H1 (cell line): ENCODE measurements around the gene DNAH10. TPM values are rescaled to one million over a fixed set of nuclear protein-coding genes. Genes with fewer than 3 reads are reported as not detected.

Experiments used
- CTCF ChIA-PET: fragments of 300-600 bp; sonication (Branson Sonifier 250); formaldehyde crosslinking; loops from one replicate; lab custom pipeline; 2021; ENCODE audit not compliant: partially characterized antibody; lab: Charles Lee
- POLR2A ChIA-PET: fragments of 300-600 bp; sonication (Branson Sonifier 250); formaldehyde crosslinking; loops from one replicate; lab custom pipeline; 2021; ENCODE audit warnings: inconsistent platforms; ENCODE audit not compliant: partially characterized antibody; lab: Charles Lee
- DNase-seq, 2 experiments: peaks; one replicate each; pipeline versions ENCODE4 v3.0.0 to v3.0.0-alpha.2; 2010 to 2022; ENCODE audit warnings: low spot score in 2 of 2, low read depth in 1 of 2, mixed read lengths in 1 of 2
- FAIRE-seq: peaks from 2 replicates; lab custom pipeline; 2011; peaks lifted over from hg19 to GRCh38; lab: Jason Lieb, UNC
- H2AFZ ChIP-seq: 2 replicates; pipeline ENCODE4 v1.8.1; 2012; ENCODE audit warnings: low read length, inconsistent platforms
- H2AK5ac ChIP-seq: 2 replicates; pipeline ENCODE4 v1.6.1; 2013; ENCODE audit warnings: low read depth, low read length
- H2BK120ac ChIP-seq: replicated peaks from 2 replicates; pipeline ENCODE3; 2013; ENCODE audit warnings: low read depth, low read length, inconsistent platforms
- H2BK12ac ChIP-seq: 2 replicates; pipeline ENCODE4 v1.6.1; 2013; ENCODE audit warnings: low read depth, low read length
- H2BK15ac ChIP-seq: 2 replicates; pipeline ENCODE4 v1.6.1; 2013; ENCODE audit warnings: low read length
- H2BK20ac ChIP-seq: 2 replicates; pipeline ENCODE4 v1.6.1; 2013; ENCODE audit warnings: low read length
- H2BK5ac ChIP-seq: 2 replicates; pipeline ENCODE4 v1.6.1; 2013; ENCODE audit warnings: low read depth, low read length
- H3K14ac ChIP-seq: 2 replicates; pipeline ENCODE4 v1.6.1; 2013; ENCODE audit warnings: inconsistent platforms; ENCODE audit not compliant: insufficient read length
- H3K18ac ChIP-seq: 2 replicates; pipeline ENCODE4 v1.6.1; 2013; ENCODE audit warnings: low read length; ENCODE audit errors: extremely low read depth
- H3K23ac ChIP-seq: 2 replicates; pipeline ENCODE4 v1.6.1; 2013; ENCODE audit warnings: inconsistent platforms; ENCODE audit not compliant: insufficient read length
- H3K23me2 ChIP-seq: 2 replicates; pipeline ENCODE4 v1.6.1; 2013; ENCODE audit warnings: low read depth, low read length
- H3K27ac ChIP-seq: 2 replicates; pipeline ENCODE4 v1.6.1; 2011; ENCODE audit warnings: low read depth, low read length, inconsistent platforms
- H3K27me3 ChIP-seq, 4 experiments: replicated peaks in 1 of 4; 1 replicate in 1 of 4; 2 replicates in 3 of 4; pipeline versions ENCODE4 v1.6.1 to v1.8.1; 2011 to 2013; ENCODE audit warnings: low read length in 3 of 4, mild to moderate bottlenecking in 3 of 4, inconsistent platforms in 2 of 4, mixed read lengths in 2 of 4, moderate library complexity in 1 of 4; ENCODE audit not compliant: control insufficient read depth in 3 of 4, insufficient read depth in 3 of 4; ENCODE audit errors: extremely low read depth in 1 of 4
- H3K36me3 ChIP-seq, 4 experiments: 2 replicates each; pipeline versions ENCODE4 v1.6.1 to v1.8.1; 2011 to 2013; ENCODE audit warnings: mild to moderate bottlenecking in 4 of 4, low read length in 3 of 4, moderate library complexity in 2 of 4, control low read depth in 1 of 4, inconsistent platforms in 1 of 4; ENCODE audit not compliant: insufficient read depth in 4 of 4, control insufficient read depth in 2 of 4
- H3K4ac ChIP-seq: replicated peaks from 2 replicates; pipeline ENCODE3; 2013; ENCODE audit warnings: low read length, low read depth, mixed read lengths, inconsistent platforms; ENCODE audit not compliant: insufficient read length
- H3K4me1 ChIP-seq, 4 experiments: replicated peaks in 1 of 4; 1 replicate in 1 of 4; 2 replicates in 3 of 4; pipeline versions ENCODE4 v1.6.1 to v1.8.1; 2011 to 2013; ENCODE audit warnings: low read length in 3 of 4, inconsistent platforms in 2 of 4, mixed read lengths in 1 of 4; ENCODE audit not compliant: insufficient read depth in 4 of 4, control insufficient read depth in 3 of 4
- H3K4me2 ChIP-seq, 2 experiments: 2 replicates each; pipeline versions ENCODE4 v1.6.1 to v1.8.1; 2011 to 2013; ENCODE audit warnings: low read depth in 2 of 2, low read length in 2 of 2, control low read depth in 1 of 2, inconsistent platforms in 1 of 2, mild to moderate bottlenecking in 1 of 2; ENCODE audit not compliant: insufficient read depth in 1 of 2
- H3K4me3 ChIP-seq, 4 experiments: fragments of 200-600, 300-600 bp in 1 of 4; sonication (generic), shearing (Covaris generic), sonication (Bioruptor Twin) in 1 of 4; 2 replicates each; pipeline versions ENCODE4 v1.5.1 to v1.8.1; 2011 to 2016; ENCODE audit warnings: low read length in 4 of 4, low read depth in 3 of 4, control low read depth in 2 of 4, inconsistent platforms in 2 of 4, mild to moderate bottlenecking in 2 of 4, mixed read lengths in 1 of 4, moderate library complexity in 1 of 4; ENCODE audit not compliant: insufficient read depth in 2 of 4; ENCODE audit errors: extremely low read depth in 1 of 4
- H3K56ac ChIP-seq: replicated peaks from 2 replicates; pipeline ENCODE3; 2013; ENCODE audit warnings: low read depth, mild to moderate bottlenecking, mixed read lengths, low read length, inconsistent platforms; ENCODE audit not compliant: insufficient read length
- H3K79me1 ChIP-seq: 2 replicates; pipeline ENCODE4 v1.6.1; 2013; ENCODE audit warnings: low read depth, low read length, control low read depth
- H3K79me2 ChIP-seq, 2 experiments: 2 replicates each; pipeline versions ENCODE4 v1.6.1 to v1.8.1; 2012 to 2013; ENCODE audit warnings: low read length in 2 of 2, mild to moderate bottlenecking in 2 of 2, inconsistent platforms in 1 of 2; ENCODE audit not compliant: insufficient read depth in 2 of 2, control insufficient read depth in 1 of 2
- H3K9ac ChIP-seq, 4 experiments: replicated peaks in 1 of 4; 1 replicate in 1 of 4; 2 replicates in 3 of 4; pipeline versions ENCODE4 v1.6.1 to v1.8.1; 2011 to 2013; ENCODE audit warnings: low read depth in 3 of 4, low read length in 3 of 4, control low read depth in 2 of 4, mild to moderate bottlenecking in 2 of 4, moderate library complexity in 2 of 4, inconsistent platforms in 1 of 4; ENCODE audit errors: extremely low read depth in 1 of 4
- H3K9me3 ChIP-seq, 2 experiments: 2 replicates each; pipeline versions ENCODE4 v1.6.1 to v1.8.1; 2012 to 2013; ENCODE audit warnings: mild to moderate bottlenecking in 2 of 2, moderate library complexity in 2 of 2, control low read depth in 1 of 2, inconsistent platforms in 1 of 2, low read depth in 1 of 2, low read length in 1 of 2, mixed read lengths in 1 of 2; ENCODE audit not compliant: insufficient read depth in 2 of 2
- H4K20me1 ChIP-seq, 2 experiments: replicated peaks in 1 of 2; 2 replicates each; pipeline versions ENCODE3 to v1.8.1; 2011 to 2013; ENCODE audit warnings: inconsistent platforms in 2 of 2, low read length in 2 of 2, mild to moderate bottlenecking in 1 of 2; ENCODE audit not compliant: insufficient read depth in 2 of 2, control insufficient read depth in 1 of 2
- H4K5ac ChIP-seq: 2 replicates; pipeline ENCODE4 v1.6.1; 2013; ENCODE audit warnings: low read length, low read depth, mixed read lengths, inconsistent platforms; ENCODE audit not compliant: insufficient read length
- H4K8ac ChIP-seq: 2 replicates; pipeline ENCODE4 v1.8.0; 2013; ENCODE audit warnings: mild to moderate bottlenecking, moderate library complexity, low read length, inconsistent platforms; ENCODE audit not compliant: insufficient read depth; ENCODE audit errors: extremely low read depth
- H4K91ac ChIP-seq: replicated peaks from 2 replicates; pipeline ENCODE3; 2013; ENCODE audit warnings: low read length, mixed read lengths, inconsistent platforms; ENCODE audit not compliant: insufficient read length
- EZH2 ChIP-seq: fragments of 200-600 bp; sonication (generic); IDR thresholded peaks from 2 replicates; pipeline ENCODE4 v1.7.1; 2012; ENCODE audit warnings: low read depth, mild to moderate bottlenecking, moderate library complexity, low read length, inconsistent platforms; ENCODE audit not compliant: severe bottlenecking
- RAD21 ChIP-seq, 2 experiments: IDR thresholded peaks in 1 of 2; conservative IDR thresholded peaks in 1 of 2; 2 replicates each; pipeline ENCODE4 v1.6.1; 2011; ENCODE audit warnings: low read depth in 2 of 2, low read length in 2 of 2, improper control_type of control experiment in 1 of 2, inconsistent platforms in 1 of 2, mild to moderate bottlenecking in 1 of 2, moderate library complexity in 1 of 2
- RFX5 ChIP-seq: IDR thresholded peaks from 2 replicates; pipeline ENCODE4 v1.6.1; 2011; ENCODE audit warnings: low read depth, low read length, improper control_type of control experiment, borderline replicate concordance
- SP1 ChIP-seq: IDR thresholded peaks from 2 replicates; pipeline ENCODE4 v1.6.1; 2011; ENCODE audit warnings: low read depth, low read length
- SUZ12 ChIP-seq: fragments of 200-600 bp; sonication (generic); IDR thresholded peaks from 2 replicates; pipeline ENCODE4 v1.6.1; 2012; ENCODE audit warnings: mild to moderate bottlenecking, inconsistent platforms, low read length, moderate library complexity, mixed read lengths
- WGBS, 2 experiments: shearing (Covaris generic) in 1 of 2; methylation state at CpG; one replicate each; pipeline versions ENCODE4 v1.1.6 to v1.1.7; 2013 to 2015; ENCODE audit warnings: low lambda C conversion rate in 2 of 2, mixed read lengths in 2 of 2, inconsistent platforms in 1 of 2, low coverage in 1 of 2, missing lambda C conversion rate in 1 of 2; ENCODE audit not compliant: insufficient replicate concordance in 2 of 2, insufficient coverage in 1 of 2, insufficient read length in 1 of 2; ENCODE audit errors: extremely low coverage in 1 of 2, missing lambda C conversion rate in 1 of 2; 5-methylcytosine and 5-hydroxymethylcytosine counted together
- polyA plus RNA-seq, 7 experiments: library from polyadenylated mRNA; depleted of rRNA in 3 of 7; stranded (reverse) in 5 of 7; unstranded in 2 of 7; fragments of >200 nt in 5 of 7; fragments of 200-250 nt in 2 of 7; gene quantifications; 1 replicate in 5 of 7; 2 replicates in 1 of 7; 4 replicates in 1 of 7; pipeline versions ENCODE4 v1.2.1 to v1.2.3, GENCODE V29; 2011 to 2013; ENCODE audit warnings: missing spikeins in 2 of 7, mixed read lengths in 2 of 7
- total RNA-seq: library from RNA; stranded (reverse); fragmentation: NEBNext Ultra II Directional; extraction: Animal tissue kit (Norgen Biotek cat#: 25700); gene quantifications from 2 replicates; pipeline ENCODE4 v1.2.1, GENCODE V29; 2021
- TF ChIP-seq, protein P1 (sequence below): IDR thresholded peaks from 2 replicates; pipeline ENCODE4 v1.6.1; 2012; ENCODE audit warnings: inconsistent platforms

Gene DNAH10
- total and polyA plus RNA-seq, 2 of the 8 experiments (the other 6 are each of a cell fraction or from before 2014, with no cell fraction given): 0.02 to 0.24 TPM

- 85% methylated on average over 3 of the region's 3 CpGs; no CpG with 5 or more reads in 1 of the 2 experiments for WGBS, 2 experiments
- no peak overlapping the region for H2BK20ac ChIP-seq
- TF ChIP-seq EZH2 (no peak), SP1 (no peak), SUZ12 (no peak), RFX5 (no peak), RAD21 (IDR thresholded peaks at IDR 0.05 in 1 of 2, conservative IDR thresholded peaks at IDR 0.05 in 1 of 2; ENCODE audit: low read depth in 2 of 2, low read length in 2 of 2) (no peak)
- TF ChIP-seq, protein P1, sequence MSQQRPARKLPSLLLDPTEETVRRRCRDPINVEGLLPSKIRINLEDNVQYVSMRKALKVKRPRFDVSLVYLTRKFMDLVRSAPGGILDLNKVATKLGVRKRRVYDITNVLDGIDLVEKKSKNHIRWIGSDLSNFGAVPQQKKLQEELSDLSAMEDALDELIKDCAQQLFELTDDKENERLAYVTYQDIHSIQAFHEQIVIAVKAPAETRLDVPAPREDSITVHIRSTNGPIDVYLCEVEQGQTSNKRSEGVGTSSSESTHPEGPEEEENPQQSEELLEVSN: no peak
- TF ChIP-seq, all 59 proteins: peak for 0
These were observed 87.4 kb downstream of the DNAH10 start for GRCh38 chr12:123849517-123849916.

More at GRCh38 chr12:123849517-123849916, 87.4 kb downstream of the DNAH10 start:
- POLR2A ChIA-PET: no interaction called here
- no peak overlapping the region for H3K23ac ChIP-seq
- H2BK5ac ChIP-seq: no peak overlapping the region
- peaks cover 3% of the 10 kb centered on the region; the same call in 1 of the 2 replicates for H3K23me2 ChIP-seq
- no peaks in the 10 kb centered on the region for H4K20me1 ChIP-seq
- DNase-seq (no peak), FAIRE-seq (no peak)
- H3K9me3 ChIP-seq: no peaks in the 10 kb centered on the region
- H4K91ac ChIP-seq: no peak overlapping the region
- no peak overlapping the region for H3K18ac ChIP-seq
- H3K56ac ChIP-seq: no peak overlapping the region
- H3K27me3 ChIP-seq: no peaks in the 10 kb centered on the region
- H3K36me3 ChIP-seq: no peaks in the 10 kb centered on the region
- H2AK5ac ChIP-seq: no peak overlapping the region
- no peak overlapping the region for H2AFZ ChIP-seq
- H3K4me3 ChIP-seq: no peak overlapping the region
- no peak overlapping the region for H2BK12ac ChIP-seq
- H3K27ac ChIP-seq: no peak overlapping the region
- CTCF ChIA-PET: interaction anchor here (0.8 to 2.0 kb wide), 3 partner anchors 26 to 56 kb away, joined by 3 to 5 read pairs (median 4); no protein-coding TSS in a partner anchor
- H3K4me2 ChIP-seq: no peak overlapping the region
- H3K79me2 ChIP-seq: no peaks in the 10 kb centered on the region
- H2BK120ac ChIP-seq: no peak overlapping the region
- no peak overlapping the region for H3K14ac ChIP-seq
- no peaks in the 10 kb centered on the region for H3K4me1 ChIP-seq
- H2BK15ac ChIP-seq: no peak overlapping the region
- H3K4ac ChIP-seq: no peak overlapping the region
- H3K79me1 ChIP-seq: no peaks in the 10 kb centered on the region
- no peak overlapping the region for H4K5ac ChIP-seq
- no peak overlapping the region for H3K9ac ChIP-seq
- H4K8ac ChIP-seq: no peak overlapping the region
